PC-9 (cell line): ENCODE data around the gene HINT1. TPM values are rescaled to one million over a fixed set of nuclear protein-coding genes. Genes with fewer than 3 reads are reported as not detected.
"Not testable (repeated sequence)": the region's sequence is repeated elsewhere in the genome, so short reads cannot be mapped to it uniquely, and the experiment has no call there.

Experiments used
- BruUV-seq: library from RNA; stranded (reverse); fragments of 400-500 nt; replicated peaks from 2 replicates; lab custom pipeline; 2021; lab: Mats Ljungman, UMichigan
- CTCF ChIA-PET: fragments of 300-600 bp; sonication (Branson Sonifier 250); formaldehyde crosslinking; loops from one replicate; lab custom pipeline; 2022; ENCODE audit warnings: antibody characterized with exemption; lab: Charles Lee
- POLR2A ChIA-PET: fragments of 300-600 bp; sonication (Branson Sonifier 250); formaldehyde crosslinking; loops from one replicate; lab custom pipeline; 2022; ENCODE audit warnings: antibody characterized with exemption; ENCODE audit not compliant: unreplicated experiment; lab: Charles Lee
- DNase-seq, 2 experiments: peaks; one replicate each; pipeline versions ENCODE4 v3.0.0 to v3.0.0-alpha.2; 2015 to 2022; ENCODE audit warnings: mixed read lengths in 1 of 2
- H2AFZ ChIP-seq: fragments of 200-600 bp; sonication (generic); 2 replicates; pipeline ENCODE4 v1.8.1; 2017; ENCODE audit warnings: antibody characterized with exemption
- H3F3A ChIP-seq: fragments of 200-600 bp; sonication (generic); 2 replicates; pipeline ENCODE4 v1.8.1; 2017; ENCODE audit warnings: antibody characterized with exemption, mild to moderate bottlenecking, low read depth; ENCODE audit not compliant: insufficient read depth
- H3K27ac ChIP-seq: fragments of 200-600 bp; sonication (generic); 2 replicates; pipeline ENCODE4 v1.6.1; 2016; ENCODE audit warnings: mixed run types
- H3K27me3 ChIP-seq: fragments of 200-600 bp; sonication (generic); 2 replicates; pipeline ENCODE4 v1.6.1; 2016; ENCODE audit warnings: low read depth, mixed run types; ENCODE audit not compliant: insufficient read depth
- H3K36me3 ChIP-seq: fragments of 200-600 bp; sonication (generic); 2 replicates; pipeline ENCODE4 v1.6.1; 2016; ENCODE audit warnings: low read depth, mixed run types
- H3K4me1 ChIP-seq: fragments of 200-600 bp; sonication (generic); replicated peaks from 2 replicates; pipeline ENCODE4 v1.6.1; 2016; ENCODE audit warnings: mixed run types; ENCODE audit not compliant: insufficient read depth
- H3K4me2 ChIP-seq: fragments of 200-600 bp; sonication (generic); 2 replicates; pipeline ENCODE4 v1.6.1; 2017; ENCODE audit warnings: mixed run types
- H3K4me3 ChIP-seq: fragments of 200-600 bp; sonication (generic); 2 replicates; pipeline ENCODE4 v1.6.1; 2016; ENCODE audit warnings: mixed run types
- H3K79me2 ChIP-seq: fragments of 200-600 bp; sonication (generic); 2 replicates; pipeline ENCODE4 v1.6.1; 2017; ENCODE audit warnings: low read depth, mixed run types
- H3K9me2 ChIP-seq: fragments of 200-600 bp; sonication (generic); 2 replicates; pipeline ENCODE4 v1.8.1; 2017; ENCODE audit warnings: mild to moderate bottlenecking; ENCODE audit not compliant: insufficient read depth
- H3K9me3 ChIP-seq: fragments of 200-600 bp; sonication (generic); 2 replicates; pipeline ENCODE4 v1.8.1; 2016; ENCODE audit warnings: low read depth; ENCODE audit not compliant: insufficient read depth
- H4K20me1 ChIP-seq: fragments of 200-600 bp; sonication (generic); 2 replicates; pipeline ENCODE4 v1.8.1; 2017; ENCODE audit not compliant: insufficient read depth
- CTCF ChIP-seq: fragments of 200-600 bp; sonication (generic); conservative IDR thresholded peaks from 2 replicates; pipeline ENCODE4 v1.6.1; 2017; ENCODE audit warnings: mixed run types, antibody characterized with exemption, mild to moderate bottlenecking, moderate library complexity
- EZH2 ChIP-seq: fragments of 200-600 bp; sonication (generic); IDR thresholded peaks from 2 replicates; pipeline ENCODE4 v1.8.0; 2017; ENCODE audit warnings: antibody characterized with exemption, low read depth
- intact Hi-C: fragments of 100-400 bp; cut with micrococcal nuclease; formaldehyde crosslinking; loops from one replicate; pipeline ENCODE4 v1.10.0; 2022; ENCODE audit not compliant: unreplicated experiment
- total RNA-seq: library from RNA; stranded (reverse); gene quantifications from 2 replicates; pipeline ENCODE4 v1.2.3, GENCODE V29; 2021

HINT1 gene
- total RNA-seq, 1 experiment from 2014 or later = 262 TPM

- Histone ChIP-seq H3K4me3 (no peak overlapping the region), H4K20me1 (no peaks in the 10 kb centered on the region), H3K9me2 (no peaks in the 10 kb centered on the region), H3K9me3 (no peaks in the 10 kb centered on the region), H2AFZ (no peak overlapping the region), H3K36me3 (no peaks in the 10 kb centered on the region), H3K4me2 (no peak overlapping the region), H3K4me1 (no peaks in the 10 kb centered on the region), H3F3A (no peaks in the 10 kb centered on the region), H3K27ac (no peak overlapping the region), H3K79me2 (no peaks in the 10 kb centered on the region), H3K27me3 (no peaks in the 10 kb centered on the region)
- BruUV-seq = no TSS peak
- no peak for TF ChIP-seq CTCF
- no peak for TF ChIP-seq EZH2
- ChIA-PET CTCF (no interaction called here), POLR2A (no interaction called here)
- intact Hi-C loops = no loop called here
- no peak for DNase-seq
Observed at GRCh38 chr5:131129306-131129705, 35.8 kb downstream of the HINT1 start.

- H3K9me3 ChIP-seq, H3K27me3 ChIP-seq, intact Hi-C loops, H3K4me1 ChIP-seq, H3F3A ChIP-seq, H4K20me1 ChIP-seq, DNase-seq, H3K27ac ChIP-seq, POLR2A ChIA-PET, BruUV-seq, H3K4me3 ChIP-seq, H2AFZ ChIP-seq, H3K36me3 ChIP-seq, H3K4me2 ChIP-seq, H3K9me2 ChIP-seq, H3K79me2 ChIP-seq: not testable (repeated sequence)
- CTCF ChIA-PET = interaction anchor here (0.6 kb wide), 1 partner anchor 1262 kb away, joined by 4 read pairs; no protein-coding TSS in a partner anchor
Observed at GRCh38 chr5:131127244-131127643, 37.8 kb downstream of the HINT1 start.

GRCh38 chr5:131114754-131115153, 50.3 kb downstream of the HINT1 start:
- Histone ChIP-seq H2AFZ (no peak overlapping the region), H3F3A (no peaks in the 10 kb centered on the region), H3K27me3 (peaks cover 12% of the 10 kb centered on the region; the same call in 1 of the 2 replicates), H3K36me3 (no peaks in the 10 kb centered on the region), H3K9me3 (no peaks in the 10 kb centered on the region), H3K27ac (no peak overlapping the region), H3K4me3 (no peak overlapping the region), H4K20me1 (no peaks in the 10 kb centered on the region), H3K9me2 (no peaks in the 10 kb centered on the region; the same call in 1 of the 2 replicates), H3K4me1 (no peaks in the 10 kb centered on the region), H3K4me2 (no peak overlapping the region), H3K79me2 (no peaks in the 10 kb centered on the region)
- no TSS peak for BruUV-seq
- TF ChIP-seq EZH2 (no peak), CTCF (no peak)
- DNase-seq = no peak
- intact Hi-C loops = loop anchor here (5.0 kb wide), 1 partner anchor 1212 kb away; the partner anchor contains the start of gene CHSY3
- CTCF ChIA-PET = interaction anchor here (0.7 kb wide), 1 partner anchor 133 kb away, joined by 4 read pairs; no protein-coding TSS in a partner anchor
- POLR2A ChIA-PET = no interaction called here

- no peak overlapping the region for H3K27ac ChIP-seq
- no peak overlapping the region for H3K4me3 ChIP-seq
- H2AFZ ChIP-seq = no peak overlapping the region
- H3K79me2 ChIP-seq = no peaks in the 10 kb centered on the region
- H3K9me2 ChIP-seq = no peaks in the 10 kb centered on the region; the same call in 1 of the 2 replicates
- DNase-seq = no peak
- intact Hi-C loops = loop anchor here (5.0 kb wide), 1 partner anchor 1210 kb away; the partner anchor contains the start of gene CHSY3
- BruUV-seq = no TSS peak
- 0 out of 2 replicates have a peak, but pooled peaks cover 2% of the 10 kb centered on the region for H3K9me3 ChIP-seq
- ChIA-PET CTCF (no interaction called here), POLR2A (no interaction called here)
- no peaks in the 10 kb centered on the region for H3F3A ChIP-seq
- no peak overlapping the region for H3K4me2 ChIP-seq
- no peaks in the 10 kb centered on the region for H3K36me3 ChIP-seq
- H3K27me3 ChIP-seq = no peaks in the 10 kb centered on the region
- H3K4me1 ChIP-seq = no peaks in the 10 kb centered on the region
- H4K20me1 ChIP-seq = no peaks in the 10 kb centered on the region
- TF ChIP-seq EZH2 (no peak), CTCF (no peak)
Observed at GRCh38 chr5:131112424-131112823, 52.6 kb downstream of the HINT1 start.
